Astrocyte (in vitro differentiated cells and primary cell): ENCODE data around the gene TMEM200C. TPM values are rescaled to one million over a fixed set of nuclear protein-coding genes. Genes with fewer than 3 reads are reported as not detected.
A peak's percentile ranks its signal among the peaks of the same experiment; 100 is the strongest.

Experiments
- DNase-seq: peaks from one replicate; pipeline ENCODE4 v3.0.0-alpha.2; 2010; ENCODE audit warnings: low read depth
- FAIRE-seq: peaks from 2 replicates; lab custom pipeline; 2011; peaks lifted over from hg19 to GRCh38; lab: Jason Lieb, UNC
- H2AFZ ChIP-seq: 2 replicates; pipeline ENCODE4 v1.6.0; 2012; ENCODE audit warnings: low read depth, low read length, inconsistent platforms
- H3K27ac ChIP-seq: 2 replicates; pipeline ENCODE4 v1.5.1; 2011; ENCODE audit warnings: low read depth, low read length, inconsistent platforms
- H3K27me3 ChIP-seq: 2 replicates; pipeline ENCODE4 v1.6.0; 2011; ENCODE audit warnings: low read length, inconsistent platforms; ENCODE audit not compliant: insufficient read depth
- H3K36me3 ChIP-seq: 2 replicates; pipeline ENCODE4 v1.5.1; 2011; ENCODE audit warnings: low read length, inconsistent platforms; ENCODE audit not compliant: insufficient read depth
- H3K4me1 ChIP-seq: 2 replicates; pipeline ENCODE4 v1.5.1; 2011; ENCODE audit warnings: low read length, inconsistent platforms; ENCODE audit not compliant: insufficient read depth
- H3K4me2 ChIP-seq: 2 replicates; pipeline ENCODE4 v1.6.0; 2012; ENCODE audit warnings: low read length, inconsistent platforms
- H3K4me3 ChIP-seq: 2 replicates; pipeline ENCODE4 v1.5.1; 2011; ENCODE audit warnings: low read depth, mild to moderate bottlenecking, low read length, inconsistent platforms; ENCODE audit not compliant: insufficient read depth
- H3K79me2 ChIP-seq: 2 replicates; pipeline ENCODE4 v1.6.0; 2012; ENCODE audit warnings: mild to moderate bottlenecking, low read length, inconsistent platforms; ENCODE audit not compliant: insufficient read depth
- H3K9ac ChIP-seq: 2 replicates; pipeline ENCODE4 v1.6.0; 2012; ENCODE audit warnings: mild to moderate bottlenecking, low read length, inconsistent platforms
- H3K9me3 ChIP-seq: 2 replicates; pipeline ENCODE4 v1.5.1; 2012; ENCODE audit warnings: low read depth, mild to moderate bottlenecking, low read length, inconsistent platforms; ENCODE audit not compliant: insufficient read depth
- H4K20me1 ChIP-seq: 2 replicates; pipeline ENCODE4 v1.6.0; 2012; ENCODE audit warnings: low read length, inconsistent platforms; ENCODE audit not compliant: insufficient read depth
- H3K27ac Mint-ChIP-seq: one replicate; pipeline ENCODE4 v1.8.0; 2021; ENCODE audit warnings: mild to moderate bottlenecking, mixed read lengths; ENCODE audit not compliant: unreplicated experiment
- H3K27me3 Mint-ChIP-seq: one replicate; pipeline ENCODE4 v1.8.0; 2021; ENCODE audit warnings: low read depth, mixed read lengths; ENCODE audit not compliant: unreplicated experiment
- H3K36me3 Mint-ChIP-seq: one replicate; pipeline ENCODE4 v1.8.0; 2021; ENCODE audit warnings: low read depth, mixed read lengths; ENCODE audit not compliant: unreplicated experiment
- H3K4me1 Mint-ChIP-seq: one replicate; pipeline ENCODE4 v1.8.0; 2021; ENCODE audit warnings: low read depth, mixed read lengths; ENCODE audit not compliant: unreplicated experiment
- H3K4me3 Mint-ChIP-seq: one replicate; pipeline ENCODE4 v1.8.0; 2021; ENCODE audit warnings: mild to moderate bottlenecking, moderate library complexity, mixed read lengths; ENCODE audit not compliant: unreplicated experiment
- H3K9me3 Mint-ChIP-seq: one replicate; pipeline ENCODE4 v1.8.0; 2021; ENCODE audit warnings: mild to moderate bottlenecking, mixed read lengths; ENCODE audit not compliant: unreplicated experiment
- CTCF ChIP-seq: IDR thresholded peaks from 2 replicates; pipeline ENCODE4 v1.5.1; 2011; ENCODE audit warnings: low read depth, mild to moderate bottlenecking, inconsistent platforms, low read length, moderate library complexity; ENCODE audit not compliant: insufficient read depth
- EZH2 ChIP-seq: IDR thresholded peaks from 2 replicates; pipeline ENCODE4 v1.6.1; 2012; ENCODE audit warnings: mild to moderate bottlenecking, low read length, inconsistent platforms; ENCODE audit not compliant: insufficient read depth
- total RNA-seq: library from RNA; stranded (reverse); gene quantifications from 2 replicates; pipeline ENCODE4 v1.2.1, GENCODE V29; 2021

Gene TMEM200C
- total RNA-seq, 1 donor from 2014 or later = 11.3 TPM

- peaks cover 20% of the 10 kb centered on the region for H3K4me1 Mint-ChIP-seq
- H3K9me3 Mint-ChIP-seq = no peaks in the 10 kb centered on the region
- H3K9ac ChIP-seq = peak overlapping the region; percentile 77
- no peaks in the 10 kb centered on the region for H4K20me1 ChIP-seq
- H3K27ac Mint-ChIP-seq = peak overlapping the region; percentile 8
- peaks cover 14% of the 10 kb centered on the region for H3K27me3 ChIP-seq
- TF ChIP-seq EZH2 (no peak), CTCF (no peak)
- peaks cover 6% of the 10 kb centered on the region for H3K36me3 Mint-ChIP-seq
- peak; percentile 1 for DNase-seq
- H3K4me3 ChIP-seq = peak overlapping the region; percentile 54
- peaks cover 5% of the 10 kb centered on the region for H3K4me1 ChIP-seq
- H2AFZ ChIP-seq = peak overlapping the region; percentile 27
- no peaks in the 10 kb centered on the region for H3K36me3 ChIP-seq
- no peak overlapping the region for H3K27ac ChIP-seq
- H3K27me3 Mint-ChIP-seq = peaks cover 5% of the 10 kb centered on the region
- H3K4me2 ChIP-seq = peak overlapping the region; percentile 83
- peak overlapping the region; percentile 90 for H3K4me3 Mint-ChIP-seq
- H3K9me3 ChIP-seq = no peaks in the 10 kb centered on the region
- no peak for FAIRE-seq
- H3K79me2 ChIP-seq = peaks cover 10% of the 10 kb centered on the region
Measured at GRCh38 chr18:5893956-5894610, 1.2 kb downstream of the TMEM200C start.

- Histone ChIP-seq H3K4me3 (no peak overlapping the region), H2AFZ (no peak overlapping the region), H3K27me3 (peaks cover 14% of the 10 kb centered on the region), H3K27ac (no peak overlapping the region), H3K79me2 (peaks cover 10% of the 10 kb centered on the region), H3K36me3 (no peaks in the 10 kb centered on the region), H3K9me3 (no peaks in the 10 kb centered on the region), H4K20me1 (no peaks in the 10 kb centered on the region), H3K9ac (no peak overlapping the region), H3K4me1 (peaks cover 5% of the 10 kb centered on the region), H3K4me2 (no peak overlapping the region)
- no peak overlapping the region for H3K27ac Mint-ChIP-seq
- H3K36me3 Mint-ChIP-seq = peaks cover 6% of the 10 kb centered on the region
- peak overlapping the region; percentile 3 for H3K4me3 Mint-ChIP-seq
- TF ChIP-seq EZH2 = no peak
- no peak for TF ChIP-seq CTCF
- DNase-seq (no peak), FAIRE-seq (no peak)
- H3K4me1 Mint-ChIP-seq = peaks cover 20% of the 10 kb centered on the region
- H3K9me3 Mint-ChIP-seq = no peaks in the 10 kb centered on the region
- H3K27me3 Mint-ChIP-seq = peaks cover 5% of the 10 kb centered on the region
Measured at GRCh38 chr18:5892823-5893431, 2.4 kb downstream of the TMEM200C start.

GRCh38 chr18:5891854-5892215 lies 3.5 kb downstream of the TMEM200C start:
- Mint-ChIP-seq H3K27ac (no peak overlapping the region), H3K4me3 (peak overlapping the region; percentile 40), H3K36me3 (peaks cover 6% of the 10 kb centered on the region), H3K27me3 (peaks cover 5% of the 10 kb centered on the region), H3K9me3 (no peaks in the 10 kb centered on the region), H3K4me1 (peaks cover 20% of the 10 kb centered on the region)
- FAIRE-seq (no peak), DNase-seq (no peak)
- peaks cover 14% of the 10 kb centered on the region for H3K27me3 ChIP-seq
- H3K9me3 ChIP-seq = no peaks in the 10 kb centered on the region
- H3K4me2 ChIP-seq = no peak overlapping the region
- no peak overlapping the region for H3K9ac ChIP-seq
- no peak overlapping the region for H3K27ac ChIP-seq
- H2AFZ ChIP-seq = no peak overlapping the region
- peaks cover 5% of the 10 kb centered on the region for H3K4me1 ChIP-seq
- TF ChIP-seq EZH2 (no peak), CTCF (no peak)
- H4K20me1 ChIP-seq = no peaks in the 10 kb centered on the region
- no peaks in the 10 kb centered on the region for H3K36me3 ChIP-seq
- peaks cover 10% of the 10 kb centered on the region for H3K79me2 ChIP-seq
- H3K4me3 ChIP-seq = no peak overlapping the region
